Limb (tissue), 2 donors: Measurements from ENCODE around the gene SF3B4.
"Not testable (repeated sequence)": the region's sequence is repeated elsewhere in the genome, so short reads cannot be mapped to it uniquely, and the experiment has no call there.

ENCODE experiments used
- DNase-seq, 2 donors: peaks; one replicate each; pipeline ENCODE4 v3.0.0-alpha.2; 2016; ENCODE audit errors: extremely low spot score in 2 of 2

SF3B4 gene

DNA sequence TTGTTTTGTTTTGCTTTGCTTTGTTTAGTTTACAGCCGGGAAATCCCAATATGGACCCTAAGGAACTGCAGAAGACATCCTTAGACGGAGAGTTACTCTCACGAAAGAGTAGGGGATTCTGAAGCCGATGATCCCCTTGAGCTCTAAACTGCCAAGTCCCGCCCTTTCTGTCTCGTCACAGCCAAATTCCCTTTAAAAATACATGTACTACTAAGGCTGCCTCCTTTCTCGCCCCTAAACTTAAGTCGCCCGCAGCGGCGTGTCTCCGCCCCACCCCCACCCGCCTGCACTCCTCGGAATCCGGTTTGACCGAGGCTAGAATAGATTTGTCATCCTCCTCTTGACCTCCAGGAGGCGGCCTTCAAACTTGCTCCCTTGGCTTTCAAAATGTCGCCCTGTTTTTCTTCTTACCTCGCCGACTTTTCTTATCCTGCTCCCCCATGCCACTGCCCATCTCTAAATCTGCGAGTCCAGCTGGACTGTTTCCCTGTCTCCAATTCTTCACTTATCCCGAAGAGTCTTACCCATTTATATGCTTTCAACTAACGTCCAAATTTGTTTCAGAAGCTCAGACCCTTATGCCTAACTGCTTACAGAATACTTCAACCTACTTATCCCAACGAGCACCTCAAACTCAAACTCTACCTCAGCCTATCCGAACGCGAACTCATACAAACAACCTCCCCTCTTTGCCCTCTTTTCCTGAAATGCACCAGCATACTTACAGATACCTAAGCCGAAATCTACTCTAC lies 39.2 kb downstream of the SF3B4 start:
- DNase-seq: peak; percentile 92

DNA sequence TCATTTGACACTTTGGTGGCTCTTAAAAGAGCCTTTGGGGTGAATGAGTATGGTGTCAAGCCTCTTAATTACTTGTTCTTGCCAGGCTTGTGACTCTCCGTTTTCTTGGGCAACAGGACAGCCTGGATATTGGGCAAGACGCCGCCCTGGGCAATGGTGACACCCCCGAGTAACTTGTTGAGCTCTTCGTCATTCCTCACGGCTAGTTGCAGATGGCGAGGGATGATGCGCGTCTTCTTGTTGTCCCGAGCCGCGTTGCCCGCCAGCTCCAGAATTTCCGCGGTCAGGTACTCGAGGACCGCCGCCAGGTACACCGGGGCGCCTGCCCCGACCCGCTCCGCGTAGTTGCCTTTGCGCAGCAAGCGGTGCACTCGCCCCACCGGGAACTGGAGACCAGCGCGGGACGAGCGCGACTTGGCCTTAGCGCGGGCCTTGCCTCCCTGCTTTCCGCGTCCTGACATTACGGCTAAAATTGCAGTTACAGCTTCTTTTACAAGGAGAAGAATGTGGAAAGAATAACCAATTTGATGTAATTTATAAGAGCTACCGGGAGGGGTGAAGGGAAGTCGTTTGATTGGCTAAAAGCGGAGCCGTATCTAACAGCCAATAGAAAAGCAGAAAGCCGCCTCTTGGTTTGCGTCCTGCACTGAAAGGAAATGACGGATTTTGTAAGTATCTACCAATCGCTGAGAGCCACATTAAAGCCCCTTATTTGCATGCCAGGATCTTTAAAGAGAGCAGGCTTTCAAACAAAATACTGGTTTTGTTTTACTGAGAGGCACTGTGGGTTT lies 40.0 kb downstream of the SF3B4 start:
- peak; percentile 86 to 99 for DNase-seq

DNA sequence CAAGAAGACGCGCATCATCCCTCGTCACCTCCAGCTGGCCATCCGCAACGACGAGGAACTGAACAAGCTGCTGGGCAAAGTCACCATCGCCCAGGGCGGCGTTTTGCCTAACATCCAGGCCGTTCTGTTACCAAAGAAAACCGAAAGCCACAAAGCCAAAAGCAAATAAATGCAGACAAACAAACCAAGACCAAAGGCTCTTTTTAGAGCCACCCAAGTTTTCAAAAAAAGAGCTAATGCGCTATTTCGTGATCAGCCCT lies 40.5 kb downstream of the SF3B4 start:
- not testable (repeated sequence) for DNase-seq

DNA sequence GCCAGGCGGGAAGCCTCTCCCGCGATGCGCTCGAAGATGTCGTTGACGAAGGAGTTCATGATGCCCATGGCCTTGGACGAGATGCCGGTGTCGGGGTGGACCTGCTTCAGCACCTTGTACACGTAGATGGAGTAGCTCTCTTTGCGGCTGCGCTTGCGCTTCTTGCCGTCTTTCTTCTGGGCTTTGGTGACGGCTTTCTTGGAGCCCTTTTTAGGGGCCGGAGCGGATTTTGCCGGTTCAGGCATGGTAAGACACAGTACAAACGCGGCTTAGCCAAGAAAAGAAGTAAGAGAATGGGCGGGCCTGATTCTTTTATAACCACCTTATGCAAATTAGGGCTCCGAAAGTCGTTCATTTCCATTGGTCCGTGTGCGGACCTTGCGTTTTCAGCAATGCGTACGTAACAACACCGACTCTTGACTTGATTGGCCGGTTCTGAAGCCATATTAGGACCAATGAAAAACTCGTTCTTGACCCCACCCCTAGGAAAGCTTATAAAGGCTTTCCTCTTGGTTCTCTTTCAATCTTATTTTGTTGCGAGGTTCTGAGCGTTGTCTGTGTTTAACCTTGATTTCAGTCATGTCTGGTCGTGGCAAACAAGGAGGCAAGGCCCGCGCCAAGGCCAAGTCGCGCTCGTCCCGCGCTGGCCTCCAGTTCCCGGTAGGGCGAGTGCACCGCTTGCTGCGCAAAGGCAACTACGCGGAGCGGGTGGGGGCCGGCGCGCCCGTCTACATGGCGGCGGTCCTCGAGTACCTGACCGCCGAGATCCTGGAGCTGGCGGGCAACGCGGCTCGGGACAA lies 41.0 kb downstream of the SF3B4 start:
- DNase-seq: peak; percentile 92 to 99

DNA sequence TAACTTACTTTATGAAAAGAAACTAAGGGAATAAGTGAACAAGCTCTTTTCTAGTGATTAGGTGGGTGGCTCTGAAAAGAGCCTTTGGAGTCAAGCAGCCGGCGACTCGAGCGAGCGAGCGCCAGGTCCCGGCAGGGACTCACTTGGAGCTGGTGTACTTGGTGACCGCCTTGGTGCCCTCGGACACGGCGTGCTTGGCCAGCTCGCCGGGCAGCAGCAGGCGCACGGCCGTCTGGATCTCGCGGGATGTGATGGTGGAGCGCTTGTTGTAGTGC lies 41.5 kb downstream of the SF3B4 start:
- DNase-seq: not testable (repeated sequence)

DNA sequence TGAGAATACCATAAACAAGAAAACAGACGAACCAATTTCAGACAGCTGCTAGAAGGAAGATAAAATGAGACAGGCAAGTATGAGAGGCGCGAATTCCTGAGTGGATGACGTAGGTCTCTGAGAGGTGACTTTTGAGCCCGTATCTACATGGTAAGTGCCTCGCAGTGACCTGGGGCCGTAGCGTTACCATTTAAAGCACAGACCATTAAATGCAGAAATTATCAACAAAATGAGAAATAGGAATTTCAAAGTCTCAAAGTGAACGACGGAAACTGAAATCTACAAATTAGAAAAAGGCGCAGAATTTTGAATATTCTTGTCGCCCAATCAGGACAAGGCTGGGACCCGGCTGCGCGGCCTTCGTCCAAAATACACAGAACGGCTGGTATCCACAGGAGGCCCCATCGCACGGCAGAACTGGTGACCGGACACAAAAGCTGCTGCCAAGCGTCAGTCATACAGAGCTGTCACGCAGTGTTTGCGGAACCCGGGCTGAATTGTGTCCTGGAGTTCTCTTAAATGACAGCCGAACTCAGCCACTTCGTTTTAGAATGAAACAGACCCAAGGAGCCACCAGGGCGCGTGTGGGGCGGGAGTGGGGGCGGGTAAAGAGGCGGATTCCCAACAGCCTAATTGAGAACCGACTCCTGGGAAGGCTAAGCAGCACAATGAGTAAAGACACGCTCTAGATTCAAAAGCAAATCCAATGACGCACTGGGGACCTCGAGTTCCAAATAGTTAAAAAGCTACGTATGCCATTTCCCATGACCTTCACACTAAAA lies 42.1 kb downstream of the SF3B4 start:
- DNase-seq: peak; percentile 80 to 87

DNA sequence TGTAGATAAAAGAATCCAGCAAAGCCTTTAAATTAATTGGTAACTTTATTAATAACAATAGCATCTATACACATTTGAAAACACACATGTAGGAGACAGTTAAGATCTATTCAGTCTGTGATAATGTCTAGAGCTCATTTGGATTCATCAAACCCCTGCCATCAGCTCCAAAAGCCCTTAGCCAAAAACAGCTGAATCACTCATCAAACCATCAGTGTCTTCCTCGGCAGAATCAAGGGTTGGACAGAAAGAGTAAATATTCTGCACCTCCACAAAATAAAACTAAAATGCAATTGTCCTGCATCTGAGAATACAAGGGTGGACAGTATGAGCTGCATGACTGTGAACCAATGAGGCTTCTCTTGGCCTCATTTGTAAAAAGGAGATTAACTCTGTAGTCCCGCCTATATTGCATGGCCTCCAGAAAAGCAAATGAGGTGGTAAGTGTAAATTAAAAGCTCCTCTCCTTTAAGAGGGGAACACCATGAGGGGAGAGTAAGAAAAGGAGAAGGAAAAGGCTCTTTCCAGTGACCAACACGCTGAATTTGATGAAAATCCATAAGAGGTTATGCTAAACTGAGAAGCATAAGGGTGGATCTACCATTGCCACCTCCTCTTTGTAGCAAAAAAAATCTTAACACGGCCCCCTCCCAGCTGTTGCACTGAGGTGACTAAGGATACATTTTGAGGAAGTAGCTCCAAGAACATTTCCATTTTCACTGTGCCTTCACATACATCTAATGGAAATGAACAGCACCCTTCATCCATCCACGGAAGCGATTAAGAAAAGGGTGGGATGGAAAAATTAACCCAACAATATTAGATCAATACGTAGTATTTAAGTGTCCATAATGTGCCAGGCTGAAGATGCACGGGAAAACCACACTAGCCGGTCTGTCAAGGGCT lies 42.9 kb downstream of the SF3B4 start:
- peak in 1 of 2 donors; percentile 29 for DNase-seq

DNA sequence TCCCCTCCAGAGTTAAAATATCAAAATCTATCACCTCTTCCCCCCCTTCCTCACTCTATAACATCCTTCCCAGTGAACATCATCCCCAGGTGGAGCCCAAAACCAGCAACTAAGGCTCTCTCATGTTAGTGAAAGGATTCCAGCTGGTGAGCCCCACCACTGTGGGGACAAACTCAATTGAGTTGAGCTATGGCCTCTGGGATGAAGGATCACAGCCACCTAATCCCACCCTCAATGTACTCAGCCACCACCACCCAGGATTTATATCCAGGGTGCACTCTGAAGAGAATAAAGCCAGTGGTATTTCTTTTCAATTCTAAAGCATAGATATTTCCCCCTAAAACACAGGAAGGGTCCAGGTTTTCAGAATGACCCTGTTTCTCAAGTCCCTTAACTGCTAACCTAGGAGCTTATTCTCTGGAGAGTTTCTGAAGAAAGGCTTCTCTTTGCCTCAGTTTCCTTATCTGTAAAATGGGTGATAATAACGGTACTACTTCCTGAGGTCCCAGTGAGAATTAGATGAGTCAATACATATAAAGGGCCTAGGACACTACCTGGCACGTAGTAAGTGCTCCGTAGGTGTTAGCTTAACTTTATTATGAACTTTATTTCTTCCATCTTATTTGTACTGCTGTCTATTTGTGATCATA lies 43.9 kb downstream of the SF3B4 start:
- no peak for DNase-seq

DNA sequence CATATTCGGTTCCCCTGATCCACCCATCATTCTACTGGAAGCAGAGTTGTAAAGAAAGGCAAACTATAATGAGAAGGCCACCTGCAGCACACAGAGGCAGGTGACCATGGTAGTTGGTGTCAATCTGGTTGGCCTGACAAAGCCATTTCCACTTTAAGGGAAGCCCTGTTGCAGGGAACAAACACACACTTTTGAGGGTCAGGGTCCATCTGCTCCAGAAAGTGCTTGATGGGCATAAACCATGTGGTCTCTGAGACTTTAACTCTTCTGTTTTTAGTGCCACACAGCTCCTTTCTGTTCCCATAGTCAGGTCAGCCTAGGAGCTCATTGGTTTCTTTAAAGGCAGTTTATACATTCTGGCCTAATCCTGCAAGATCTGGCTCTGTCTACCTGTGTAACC lies 45.7 kb downstream of the SF3B4 start:
- DNase-seq: no peak

DNA sequence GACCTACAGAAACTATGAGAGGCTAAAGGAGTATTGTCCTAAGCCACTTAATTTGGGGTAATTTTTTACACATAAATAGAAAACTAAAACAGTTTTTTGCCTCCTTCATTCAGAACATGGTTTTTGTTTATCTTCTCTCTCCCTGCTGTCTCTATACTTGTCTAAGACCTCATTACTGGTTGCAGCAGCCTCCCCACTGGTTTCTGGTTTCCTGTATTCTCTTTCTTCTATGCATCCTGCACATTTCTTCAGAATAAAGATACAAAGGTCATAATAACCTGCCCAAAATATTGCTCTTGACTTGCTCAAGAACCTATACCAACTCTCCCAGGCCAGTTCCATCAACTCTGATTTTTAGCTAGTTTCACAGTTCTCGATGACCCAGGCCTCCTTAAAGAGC lies 48.0 kb downstream of the SF3B4 start:
- no peak for DNase-seq

DNA sequence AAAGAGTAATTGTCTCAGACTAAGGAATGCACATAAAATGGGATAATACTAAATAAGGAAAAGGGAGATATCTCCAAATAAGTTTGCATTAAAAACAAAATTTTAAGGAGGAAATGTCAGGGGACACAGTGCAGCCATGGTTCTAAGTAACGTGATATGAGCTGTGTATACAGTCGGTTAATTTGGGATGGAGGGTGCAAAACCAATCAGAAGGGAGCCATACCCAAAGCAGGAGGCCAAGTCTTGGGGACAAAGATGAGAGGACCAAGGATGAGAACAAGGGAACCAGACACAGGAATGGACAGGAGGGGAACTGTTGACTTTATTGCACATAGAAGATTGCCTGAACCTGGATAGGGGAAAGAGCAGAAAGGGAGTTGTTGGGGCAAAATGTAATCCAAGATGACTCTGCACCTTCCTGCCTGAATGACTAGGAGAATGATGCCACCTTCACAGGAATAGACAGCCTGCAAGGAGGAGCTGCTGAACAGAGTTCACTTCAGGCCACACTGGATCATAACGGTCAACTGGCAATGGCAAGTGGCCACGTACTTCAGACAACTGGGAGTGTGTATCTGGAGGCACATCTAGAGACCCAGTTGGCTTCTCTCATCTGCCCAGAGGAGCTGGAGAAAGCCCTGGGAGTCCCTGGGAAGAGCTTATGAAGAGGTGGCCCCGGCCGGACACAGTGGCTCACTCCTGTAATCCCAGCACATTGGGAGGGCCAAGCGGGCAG lies 50.2 kb downstream of the SF3B4 start:
- no peak for DNase-seq
